HL-60 (cell line): ENCODE results near the gene SH3PXD2A.

Source experiments
- DNase-seq, 2 experiments: peaks; one replicate each; pipeline ENCODE4 v3.0.0-alpha.2; 2010 to 2020; ENCODE audit warnings: low read depth in 1 of 2, low spot score in 1 of 2
- H3K27ac ChIP-seq: fragments of 250-450 bp; sonication (Bioruptor Pico); replicated peaks from 2 replicates; pipeline ENCODE4 v1.5.1; 2020; ENCODE audit warnings: mild to moderate bottlenecking, moderate library complexity
- H3K27me3 ChIP-seq: fragments of 250-450 bp; sonication (Bioruptor Pico); 2 replicates; pipeline ENCODE4 v1.5.1; 2021; ENCODE audit warnings: mild to moderate bottlenecking, moderate library complexity; ENCODE audit not compliant: insufficient read depth, poor library complexity, severe bottlenecking
- H3K4me3 ChIP-seq: replicated peaks from 2 replicates; pipeline ENCODE4 v1.5.1; 2011; ENCODE audit warnings: mild to moderate bottlenecking, control low read depth, low read length; ENCODE audit not compliant: insufficient read depth
- GABPA ChIP-seq: IDR thresholded peaks from 2 replicates; pipeline ENCODE4 v1.6.1; 2012; ENCODE audit warnings: low read depth
- POLR2AphosphoS5 ChIP-seq: IDR thresholded peaks from 2 replicates; pipeline ENCODE4 v1.6.1; 2012; ENCODE audit warnings: low read depth
- SPI1 ChIP-seq: IDR thresholded peaks from 2 replicates; pipeline ENCODE4 v1.6.1; 2012; ENCODE audit warnings: low read depth, mild to moderate bottlenecking, borderline replicate concordance
- TF ChIP-seq, protein P1 (sequence below): IDR thresholded peaks from one replicate; pipeline ENCODE4 v1.5.1; 2011; ENCODE audit warnings: low read length, control low read depth, inconsistent platforms; ENCODE audit not compliant: insufficient read depth
- TF ChIP-seq, protein P2 (sequence below): IDR thresholded peaks from 2 replicates; pipeline ENCODE4 v1.6.1; 2012; ENCODE audit warnings: low read depth; ENCODE audit not compliant: insufficient replicate concordance

SH3PXD2A gene

DNA sequence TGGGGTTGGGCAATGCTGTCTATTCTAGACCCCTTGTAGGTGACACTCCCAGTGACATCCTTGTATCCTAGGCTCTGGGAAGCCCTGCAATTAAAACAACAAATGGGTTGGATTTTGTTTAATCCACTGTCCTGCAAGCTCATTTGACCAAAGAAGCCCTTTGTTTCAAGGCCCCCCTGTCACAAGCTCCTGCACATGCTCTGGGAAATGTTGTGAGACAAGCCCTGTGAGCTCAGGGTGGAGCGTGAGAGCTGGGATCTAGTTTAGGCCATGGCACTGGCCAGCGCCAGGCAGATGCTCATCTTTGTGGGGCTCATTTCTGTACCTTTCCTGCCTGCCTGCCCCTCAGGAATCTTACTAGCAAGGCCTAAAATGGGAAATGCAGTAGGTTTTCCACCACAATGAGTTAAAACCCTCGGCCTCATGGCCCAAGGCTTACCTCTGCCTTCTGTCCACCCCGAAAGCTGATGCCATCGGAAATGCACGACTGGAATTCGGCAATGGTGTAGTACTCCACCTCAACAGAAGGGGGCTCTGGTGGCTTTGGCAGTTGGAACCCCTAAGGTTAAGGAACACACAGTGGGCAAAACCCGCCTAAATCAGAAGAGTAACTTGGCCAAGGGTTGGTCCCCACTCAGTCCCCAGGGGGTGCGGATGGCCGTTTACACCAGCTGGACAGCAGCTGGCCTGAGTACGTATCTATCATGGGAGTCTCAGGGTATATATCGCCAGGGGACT is 249.8 kb downstream of the SH3PXD2A start:
- DNase-seq = peak; percentile 17 to 45
- H3K27me3 ChIP-seq = no peaks in the 10 kb centered on the region
- H3K4me3 ChIP-seq = no peak overlapping the region
- TF ChIP-seq SPI1 = no peak
- TF ChIP-seq, protein P1, sequence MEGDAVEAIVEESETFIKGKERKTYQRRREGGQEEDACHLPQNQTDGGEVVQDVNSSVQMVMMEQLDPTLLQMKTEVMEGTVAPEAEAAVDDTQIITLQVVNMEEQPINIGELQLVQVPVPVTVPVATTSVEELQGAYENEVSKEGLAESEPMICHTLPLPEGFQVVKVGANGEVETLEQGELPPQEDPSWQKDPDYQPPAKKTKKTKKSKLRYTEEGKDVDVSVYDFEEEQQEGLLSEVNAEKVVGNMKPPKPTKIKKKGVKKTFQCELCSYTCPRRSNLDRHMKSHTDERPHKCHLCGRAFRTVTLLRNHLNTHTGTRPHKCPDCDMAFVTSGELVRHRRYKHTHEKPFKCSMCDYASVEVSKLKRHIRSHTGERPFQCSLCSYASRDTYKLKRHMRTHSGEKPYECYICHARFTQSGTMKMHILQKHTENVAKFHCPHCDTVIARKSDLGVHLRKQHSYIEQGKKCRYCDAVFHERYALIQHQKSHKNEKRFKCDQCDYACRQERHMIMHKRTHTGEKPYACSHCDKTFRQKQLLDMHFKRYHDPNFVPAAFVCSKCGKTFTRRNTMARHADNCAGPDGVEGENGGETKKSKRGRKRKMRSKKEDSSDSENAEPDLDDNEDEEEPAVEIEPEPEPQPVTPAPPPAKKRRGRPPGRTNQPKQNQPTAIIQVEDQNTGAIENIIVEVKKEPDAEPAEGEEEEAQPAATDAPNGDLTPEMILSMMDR = peak; percentile 78
- H3K27ac ChIP-seq = no peak overlapping the region

DNA sequence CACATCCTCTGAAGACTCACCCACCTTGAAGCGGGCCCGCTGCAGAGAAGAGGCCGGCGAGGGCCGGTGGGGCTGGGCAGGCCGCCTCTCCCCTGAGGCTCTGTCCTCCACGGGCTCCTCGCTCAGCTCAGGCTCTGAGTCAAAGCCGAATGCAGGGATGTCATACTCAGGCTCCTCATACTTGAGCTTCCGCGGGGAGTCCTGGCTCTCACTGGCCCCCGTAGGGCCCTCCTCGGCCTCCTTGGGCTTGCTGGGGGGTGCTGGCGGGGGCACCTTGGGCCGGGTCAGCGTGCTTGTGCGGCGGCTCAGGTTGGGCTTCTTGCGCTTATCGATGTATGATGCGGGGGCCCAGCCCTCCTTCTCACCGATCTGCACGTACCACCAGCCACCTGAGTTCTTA is 252.0 kb downstream of the SH3PXD2A start:
- no peak overlapping the region for H3K27ac ChIP-seq
- TF ChIP-seq, protein P2, sequence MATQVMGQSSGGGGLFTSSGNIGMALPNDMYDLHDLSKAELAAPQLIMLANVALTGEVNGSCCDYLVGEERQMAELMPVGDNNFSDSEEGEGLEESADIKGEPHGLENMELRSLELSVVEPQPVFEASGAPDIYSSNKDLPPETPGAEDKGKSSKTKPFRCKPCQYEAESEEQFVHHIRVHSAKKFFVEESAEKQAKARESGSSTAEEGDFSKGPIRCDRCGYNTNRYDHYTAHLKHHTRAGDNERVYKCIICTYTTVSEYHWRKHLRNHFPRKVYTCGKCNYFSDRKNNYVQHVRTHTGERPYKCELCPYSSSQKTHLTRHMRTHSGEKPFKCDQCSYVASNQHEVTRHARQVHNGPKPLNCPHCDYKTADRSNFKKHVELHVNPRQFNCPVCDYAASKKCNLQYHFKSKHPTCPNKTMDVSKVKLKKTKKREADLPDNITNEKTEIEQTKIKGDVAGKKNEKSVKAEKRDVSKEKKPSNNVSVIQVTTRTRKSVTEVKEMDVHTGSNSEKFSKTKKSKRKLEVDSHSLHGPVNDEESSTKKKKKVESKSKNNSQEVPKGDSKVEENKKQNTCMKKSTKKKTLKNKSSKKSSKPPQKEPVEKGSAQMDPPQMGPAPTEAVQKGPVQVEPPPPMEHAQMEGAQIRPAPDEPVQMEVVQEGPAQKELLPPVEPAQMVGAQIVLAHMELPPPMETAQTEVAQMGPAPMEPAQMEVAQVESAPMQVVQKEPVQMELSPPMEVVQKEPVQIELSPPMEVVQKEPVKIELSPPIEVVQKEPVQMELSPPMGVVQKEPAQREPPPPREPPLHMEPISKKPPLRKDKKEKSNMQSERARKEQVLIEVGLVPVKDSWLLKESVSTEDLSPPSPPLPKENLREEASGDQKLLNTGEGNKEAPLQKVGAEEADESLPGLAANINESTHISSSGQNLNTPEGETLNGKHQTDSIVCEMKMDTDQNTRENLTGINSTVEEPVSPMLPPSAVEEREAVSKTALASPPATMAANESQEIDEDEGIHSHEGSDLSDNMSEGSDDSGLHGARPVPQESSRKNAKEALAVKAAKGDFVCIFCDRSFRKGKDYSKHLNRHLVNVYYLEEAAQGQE = no peak
- TF ChIP-seq, protein P1 = no peak
- TF ChIP-seq GABPA (no peak), POLR2AphosphoS5 (no peak), SPI1 (no peak)
- no peak for DNase-seq

DNA sequence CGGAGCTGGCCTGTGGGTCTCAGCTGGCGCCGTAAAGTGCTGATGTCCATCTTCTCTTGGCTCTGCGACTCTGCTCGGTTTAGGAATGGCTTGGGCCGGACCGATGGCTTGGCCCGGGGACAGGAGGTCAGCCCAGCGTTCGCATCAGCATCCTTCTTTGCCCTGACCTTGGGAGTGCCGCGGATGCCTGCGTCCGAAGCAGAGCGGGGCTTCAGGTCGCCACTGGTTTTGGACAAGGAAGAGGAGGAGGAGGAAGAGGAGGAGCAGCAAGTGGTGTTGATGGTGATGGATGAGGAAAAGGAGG is 252.6 kb downstream of the SH3PXD2A start:
- TF ChIP-seq, protein P1 = no peak
- no peak overlapping the region for H3K27ac ChIP-seq
- no peaks in the 10 kb centered on the region for H3K27me3 ChIP-seq
- DNase-seq = no peak
- H3K4me3 ChIP-seq = no peak overlapping the region

More for the DNA sequence above, 252.0 kb downstream of the SH3PXD2A start:
- Histone ChIP-seq H3K27me3 (no peaks in the 10 kb centered on the region), H3K4me3 (no peak overlapping the region)

DNA sequence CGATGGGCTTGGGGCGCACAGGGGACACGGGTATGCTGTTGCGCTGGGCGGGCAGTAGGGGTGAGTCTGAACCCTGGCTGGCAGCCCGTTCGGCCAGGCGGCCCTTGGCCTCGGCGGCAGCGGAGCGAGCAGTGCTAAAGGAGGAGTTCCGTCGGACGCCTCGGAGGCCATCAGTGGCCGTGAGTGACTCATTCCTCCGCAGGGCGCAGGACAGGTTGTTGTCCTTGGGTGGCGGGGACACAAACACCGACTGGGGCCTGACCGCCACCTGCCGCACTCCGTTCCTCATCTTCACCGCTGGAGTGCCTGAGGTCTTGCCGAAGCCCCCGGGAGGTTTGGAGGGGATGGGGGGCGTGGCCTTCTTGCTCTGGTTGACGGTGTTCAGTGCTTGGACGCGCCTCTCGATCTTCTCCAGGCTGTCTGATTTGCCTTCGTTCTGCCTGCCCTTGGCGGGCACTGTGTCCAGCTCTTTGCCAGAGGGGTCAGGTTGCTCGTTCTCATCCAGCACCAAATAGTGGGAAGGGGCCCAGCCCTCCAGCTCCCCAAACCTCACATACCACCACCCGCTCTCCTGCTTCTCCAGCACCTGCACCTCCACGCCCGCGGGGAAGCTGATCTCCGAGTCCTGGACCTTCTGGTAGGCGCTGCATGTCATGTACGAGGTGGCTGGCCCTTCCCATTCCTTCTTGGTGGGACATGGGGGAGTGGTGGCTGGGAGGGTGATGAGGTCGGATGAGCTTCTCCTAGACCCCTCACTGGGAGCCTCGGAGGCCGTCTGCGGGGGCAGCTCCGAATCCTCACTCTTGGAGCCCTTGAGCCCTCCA is 253.1 kb downstream of the SH3PXD2A start:
- DNase-seq = no peak
- no peak for TF ChIP-seq POLR2AphosphoS5
- no peak for TF ChIP-seq SPI1
- TF ChIP-seq, protein P1 = no peak
- TF ChIP-seq, protein P2 = no peak
- no peak for TF ChIP-seq GABPA
- Histone ChIP-seq H3K27me3 (no peaks in the 10 kb centered on the region), H3K4me3 (no peak overlapping the region), H3K27ac (no peak overlapping the region)
